ENCODE data around the gene ALKBH8.

Gene ALKBH8

DNA sequence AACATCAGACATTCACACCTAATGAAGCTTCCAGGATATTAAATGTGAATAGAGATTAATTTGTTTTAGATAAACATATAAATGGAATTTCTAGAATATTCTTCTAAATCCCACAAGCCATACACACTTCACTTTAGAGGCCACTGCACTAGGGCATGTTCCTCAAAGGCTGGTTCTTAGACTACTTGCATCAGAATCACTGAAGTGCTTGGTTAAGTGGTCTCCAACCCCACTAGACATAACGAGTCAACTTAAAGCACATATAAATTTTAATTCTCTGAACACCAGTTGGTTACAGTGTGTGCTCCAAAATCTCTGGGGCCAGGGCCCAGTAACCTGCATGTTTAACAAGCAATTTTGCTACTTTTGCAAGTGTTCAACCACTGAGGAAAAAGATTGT lies 7.9 kb upstream of the ALKBH8 start:
- TF ChIP-seq TOX (CRISPR knock-in tag; IDR thresholded peaks at IDR 0.05; ENCODE audit: borderline replicate concordance), result no peak
- no peak for TF ChIP-seq TCF4 (CRISPR knock-in tag; IDR thresholded peaks at IDR 0.05; ENCODE audit: borderline replicate concordance)
- no peak for TF ChIP-seq ZFP30 (CRISPR knock-in tag; IDR thresholded peaks at IDR 0.05)
- no peak for TF ChIP-seq SNAI2 (CRISPR knock-in tag; IDR thresholded peaks at IDR 0.05)
- no peak for TF ChIP-seq ZNF70 (CRISPR knock-in tag; IDR thresholded peaks at IDR 0.05)
- no peak for TF ChIP-seq ISL1 (CRISPR knock-in tag; IDR thresholded peaks at IDR 0.05)
- TF ChIP-seq ARNTL (CRISPR knock-in tag; IDR thresholded peaks at IDR 0.05; ENCODE audit: borderline replicate concordance, low read depth), result no peak
- no peak for TF ChIP-seq PPARA (CRISPR knock-in tag; IDR thresholded peaks at IDR 0.05; ENCODE audit: borderline replicate concordance)
- no peak for TF ChIP-seq ZFP3 (CRISPR knock-in tag; IDR thresholded peaks at IDR 0.05)
- TF ChIP-seq, protein P1, sequence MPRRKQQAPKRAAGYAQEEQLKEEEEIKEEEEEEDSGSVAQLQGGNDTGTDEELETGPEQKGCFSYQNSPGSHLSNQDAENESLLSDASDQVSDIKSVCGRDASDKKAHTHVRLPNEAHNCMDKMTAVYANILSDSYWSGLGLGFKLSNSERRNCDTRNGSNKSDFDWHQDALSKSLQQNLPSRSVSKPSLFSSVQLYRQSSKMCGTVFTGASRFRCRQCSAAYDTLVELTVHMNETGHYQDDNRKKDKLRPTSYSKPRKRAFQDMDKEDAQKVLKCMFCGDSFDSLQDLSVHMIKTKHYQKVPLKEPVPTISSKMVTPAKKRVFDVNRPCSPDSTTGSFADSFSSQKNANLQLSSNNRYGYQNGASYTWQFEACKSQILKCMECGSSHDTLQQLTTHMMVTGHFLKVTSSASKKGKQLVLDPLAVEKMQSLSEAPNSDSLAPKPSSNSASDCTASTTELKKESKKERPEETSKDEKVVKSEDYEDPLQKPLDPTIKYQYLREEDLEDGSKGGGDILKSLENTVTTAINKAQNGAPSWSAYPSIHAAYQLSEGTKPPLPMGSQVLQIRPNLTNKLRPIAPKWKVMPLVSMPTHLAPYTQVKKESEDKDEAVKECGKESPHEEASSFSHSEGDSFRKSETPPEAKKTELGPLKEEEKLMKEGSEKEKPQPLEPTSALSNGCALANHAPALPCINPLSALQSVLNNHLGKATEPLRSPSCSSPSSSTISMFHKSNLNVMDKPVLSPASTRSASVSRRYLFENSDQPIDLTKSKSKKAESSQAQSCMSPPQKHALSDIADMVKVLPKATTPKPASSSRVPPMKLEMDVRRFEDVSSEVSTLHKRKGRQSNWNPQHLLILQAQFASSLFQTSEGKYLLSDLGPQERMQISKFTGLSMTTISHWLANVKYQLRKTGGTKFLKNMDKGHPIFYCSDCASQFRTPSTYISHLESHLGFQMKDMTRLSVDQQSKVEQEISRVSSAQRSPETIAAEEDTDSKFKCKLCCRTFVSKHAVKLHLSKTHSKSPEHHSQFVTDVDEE (CRISPR knock-in tag; IDR thresholded peaks at IDR 0.05), result no peak
- no peak for ATAC-seq

DNA sequence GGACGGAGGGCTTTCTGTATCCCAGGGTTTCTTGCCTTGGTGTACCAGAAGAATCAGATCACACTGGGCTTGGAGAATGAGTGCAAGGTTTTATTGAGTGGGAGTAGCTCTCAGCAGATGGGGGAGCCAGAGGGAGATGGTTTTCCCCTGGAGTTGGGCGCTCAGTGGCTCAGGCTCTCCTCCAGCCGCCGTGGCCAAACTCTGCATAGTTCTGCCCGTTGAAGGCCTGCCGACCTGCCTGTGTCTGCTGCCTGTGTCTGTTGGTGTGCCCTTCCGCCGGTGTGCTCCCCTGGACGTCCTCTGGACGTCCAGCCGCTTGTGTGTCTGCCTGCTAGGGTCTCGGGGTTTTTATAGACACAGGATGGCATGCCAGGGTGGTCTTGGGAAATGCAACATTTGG lies 4.5 kb upstream of the ALKBH8 start:
- no peak for ATAC-seq
- TF ChIP-seq, protein P2, sequence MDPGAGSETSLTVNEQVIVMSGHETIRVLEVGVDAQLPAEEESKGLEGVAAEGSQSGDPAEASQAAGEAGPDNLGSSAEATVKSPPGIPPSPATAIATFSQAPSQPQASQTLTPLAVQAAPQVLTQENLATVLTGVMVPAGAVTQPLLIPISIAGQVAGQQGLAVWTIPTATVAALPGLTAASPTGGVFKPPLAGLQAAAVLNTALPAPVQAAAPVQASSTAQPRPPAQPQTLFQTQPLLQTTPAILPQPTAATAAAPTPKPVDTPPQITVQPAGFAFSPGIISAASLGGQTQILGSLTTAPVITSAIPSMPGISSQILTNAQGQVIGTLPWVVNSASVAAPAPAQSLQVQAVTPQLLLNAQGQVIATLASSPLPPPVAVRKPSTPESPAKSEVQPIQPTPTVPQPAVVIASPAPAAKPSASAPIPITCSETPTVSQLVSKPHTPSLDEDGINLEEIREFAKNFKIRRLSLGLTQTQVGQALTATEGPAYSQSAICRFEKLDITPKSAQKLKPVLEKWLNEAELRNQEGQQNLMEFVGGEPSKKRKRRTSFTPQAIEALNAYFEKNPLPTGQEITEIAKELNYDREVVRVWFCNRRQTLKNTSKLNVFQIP (CRISPR knock-in tag; IDR thresholded peaks at IDR 0.05; ENCODE audit: borderline replicate concordance, low read depth), result no peak
- TF ChIP-seq ZNF70 (CRISPR knock-in tag; IDR thresholded peaks at IDR 0.05), result no peak
- TF ChIP-seq GLIS3 (CRISPR knock-in tag; IDR thresholded peaks at IDR 0.05), result no peak
- TF ChIP-seq ZNF8 (CRISPR knock-in tag; IDR thresholded peaks at IDR 0.05), result no peak
- no peak for TF ChIP-seq BACH2 (CRISPR knock-in tag; IDR thresholded peaks at IDR 0.05; ENCODE audit: borderline replicate concordance)
- TF ChIP-seq ISL1 (CRISPR knock-in tag; IDR thresholded peaks at IDR 0.05), result no peak

DNA sequence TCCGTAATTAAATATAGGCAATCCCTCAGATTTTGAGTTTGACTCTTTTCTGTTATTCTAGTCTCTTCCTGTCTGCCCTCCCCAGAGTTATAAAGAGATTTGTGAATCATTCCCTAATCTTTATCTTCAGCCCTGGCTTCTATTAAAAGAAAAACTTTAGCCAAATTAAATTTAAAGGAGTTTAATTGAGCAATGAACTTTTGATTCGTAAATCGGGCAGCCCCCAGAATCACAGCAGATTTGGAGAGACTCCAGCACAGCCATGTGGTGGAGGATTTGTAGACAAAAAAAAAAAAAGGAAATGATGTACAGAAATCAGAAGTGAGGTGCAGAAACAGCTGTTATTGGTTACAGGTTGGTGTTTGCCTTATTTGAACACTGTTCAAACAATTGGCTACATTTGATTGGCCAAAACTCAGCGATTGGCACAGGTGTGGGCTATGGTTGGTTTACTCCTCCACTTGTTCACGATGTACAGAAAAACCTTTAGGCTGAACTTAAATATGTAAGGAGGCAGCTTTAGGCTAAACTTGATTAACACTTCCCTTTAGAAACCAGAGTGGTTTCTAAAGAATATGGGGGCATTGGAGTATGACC lies 2.3 kb upstream of the ALKBH8 start:
- no peak for ATAC-seq
- TF ChIP-seq GLIS3 (CRISPR knock-in tag; IDR thresholded peaks at IDR 0.05), result 0 out of 2 replicates have a peak, but pooled peaks have one; percentile 57
- TF ChIP-seq ZC3H10 (CRISPR knock-in tag; IDR thresholded peaks at IDR 0.05), result no peak
- TF ChIP-seq, protein P1 (CRISPR knock-in tag; IDR thresholded peaks at IDR 0.05), result no peak; the same call in 1 of the 2 replicates
- TF ChIP-seq ZNF8 (CRISPR knock-in tag; IDR thresholded peaks at IDR 0.05), result 0 out of 2 replicates have a peak, but pooled peaks have one; percentile 9
- TF ChIP-seq TOX (CRISPR knock-in tag; IDR thresholded peaks at IDR 0.05; ENCODE audit: borderline replicate concordance), result no peak
- TF ChIP-seq ISL1 (CRISPR knock-in tag; IDR thresholded peaks at IDR 0.05), result peak; percentile 92
- no peak for TF ChIP-seq SNAI2 (CRISPR knock-in tag; IDR thresholded peaks at IDR 0.05)
- TF ChIP-seq, protein P3, sequence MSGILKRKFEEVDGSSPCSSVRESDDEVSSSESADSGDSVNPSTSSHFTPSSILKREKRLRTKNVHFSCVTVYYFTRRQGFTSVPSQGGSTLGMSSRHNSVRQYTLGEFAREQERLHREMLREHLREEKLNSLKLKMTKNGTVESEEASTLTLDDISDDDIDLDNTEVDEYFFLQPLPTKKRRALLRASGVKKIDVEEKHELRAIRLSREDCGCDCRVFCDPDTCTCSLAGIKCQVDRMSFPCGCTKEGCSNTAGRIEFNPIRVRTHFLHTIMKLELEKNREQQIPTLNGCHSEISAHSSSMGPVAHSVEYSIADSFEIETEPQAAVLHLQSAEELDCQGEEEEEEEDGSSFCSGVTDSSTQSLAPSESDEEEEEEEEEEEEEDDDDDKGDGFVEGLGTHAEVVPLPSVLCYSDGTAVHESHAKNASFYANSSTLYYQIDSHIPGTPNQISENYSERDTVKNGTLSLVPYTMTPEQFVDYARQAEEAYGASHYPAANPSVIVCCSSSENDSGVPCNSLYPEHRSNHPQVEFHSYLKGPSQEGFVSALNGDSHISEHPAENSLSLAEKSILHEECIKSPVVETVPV (CRISPR knock-in tag; IDR thresholded peaks at IDR 0.05), result no peak
- no peak for TF ChIP-seq CSDC2 (CRISPR knock-in tag; IDR thresholded peaks at IDR 0.05)
- no peak for TF ChIP-seq ZNF565 (CRISPR knock-in tag; conservative IDR thresholded peaks at IDR 0.05; ENCODE audit: low read depth)
- TF ChIP-seq, protein P2 (CRISPR knock-in tag; IDR thresholded peaks at IDR 0.05; ENCODE audit: borderline replicate concordance, low read depth), result peak; percentile 74; the same call in 1 of the 2 replicates
- no peak for TF ChIP-seq ZFP3 (CRISPR knock-in tag; IDR thresholded peaks at IDR 0.05)
- no peak for TF ChIP-seq ZFP30 (CRISPR knock-in tag; IDR thresholded peaks at IDR 0.05)
- TF ChIP-seq, protein P4, sequence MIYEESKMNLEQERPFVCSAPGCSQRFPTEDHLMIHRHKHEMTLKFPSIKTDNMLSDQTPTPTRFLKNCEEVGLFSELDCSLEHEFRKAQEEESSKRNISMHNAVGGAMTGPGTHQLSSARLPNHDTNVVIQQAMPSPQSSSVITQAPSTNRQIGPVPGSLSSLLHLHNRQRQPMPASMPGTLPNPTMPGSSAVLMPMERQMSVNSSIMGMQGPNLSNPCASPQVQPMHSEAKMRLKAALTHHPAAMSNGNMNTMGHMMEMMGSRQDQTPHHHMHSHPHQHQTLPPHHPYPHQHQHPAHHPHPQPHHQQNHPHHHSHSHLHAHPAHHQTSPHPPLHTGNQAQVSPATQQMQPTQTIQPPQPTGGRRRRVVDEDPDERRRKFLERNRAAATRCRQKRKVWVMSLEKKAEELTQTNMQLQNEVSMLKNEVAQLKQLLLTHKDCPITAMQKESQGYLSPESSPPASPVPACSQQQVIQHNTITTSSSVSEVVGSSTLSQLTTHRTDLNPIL (CRISPR knock-in tag; IDR thresholded peaks at IDR 0.05; ENCODE audit: low read depth), result no peak; the same call in 1 of the 2 replicates
- no peak for TF ChIP-seq ESRRG (CRISPR knock-in tag; IDR thresholded peaks at IDR 0.05)
- TF ChIP-seq BACH2 (CRISPR knock-in tag; IDR thresholded peaks at IDR 0.05; ENCODE audit: borderline replicate concordance), result no peak
- TF ChIP-seq ZNF70 (CRISPR knock-in tag; IDR thresholded peaks at IDR 0.05), result no peak
- no peak for TF ChIP-seq OSR1 (CRISPR knock-in tag; IDR thresholded peaks at IDR 0.05)
- TF ChIP-seq RARB (CRISPR knock-in tag; IDR thresholded peaks at IDR 0.05), result no peak
- TF ChIP-seq PPARA (CRISPR knock-in tag; IDR thresholded peaks at IDR 0.05; ENCODE audit: borderline replicate concordance), result no peak
- TF ChIP-seq TCF4 (CRISPR knock-in tag; IDR thresholded peaks at IDR 0.05; ENCODE audit: borderline replicate concordance), result peak; percentile 96
